GM12878 (cell line): Measurements from ENCODE around the gene RAB44. TPM values are rescaled to one million over a fixed set of nuclear protein-coding genes. Genes with fewer than 3 reads are reported as not detected.
A peak's percentile ranks its signal among the peaks of the same experiment; 100 is the strongest.

ENCODE experiments used
- ATAC-seq: fragments of 200-7000 bp; cut with Tn5 transposase; 3 replicates; pipeline ENCODE4 v1.9.1; 2020; ENCODE audit warnings: mild to moderate bottlenecking, moderate library complexity
- BruUV-seq: library from RNA; stranded (reverse); fragments of 400-500 nt; replicated peaks from 2 replicates; lab custom pipeline; 2021; lab: Mats Ljungman, UMichigan
- CTCF ChIA-PET: fragments of 300-600 bp; sonication (Branson Sonifier 250); formaldehyde crosslinking; extraction: SDS; loops from one replicate; lab custom pipeline; 2021; ENCODE audit warnings: inconsistent platforms; lab: Yijun Ruan, JAX
- POLR2A ChIA-PET: fragments of 350-600 bp; formaldehyde crosslinking; extraction: SDS; loops from one replicate; lab custom pipeline; 2021; ENCODE audit warnings: inconsistent platforms; lab: Charles Lee
- RAD21 ChIA-PET: fragments of 300-600 bp; sonication (Branson Sonifier 250); formaldehyde crosslinking; loops from one replicate; lab custom pipeline; 2023; ENCODE audit warnings: antibody characterized with exemption; ENCODE audit not compliant: unreplicated experiment; lab: Charles Lee
- SMC1A ChIA-PET: fragments of 300-600 bp; sonication (Branson Sonifier 250); formaldehyde crosslinking; loops from one replicate; lab custom pipeline; 2023; ENCODE audit not compliant: unreplicated experiment, uncharacterized antibody; lab: Charles Lee
- DNase-seq: peaks from one replicate; pipeline ENCODE4 v3.0.0-alpha.2; 2011; ENCODE audit warnings: low read depth, low spot score
- FAIRE-seq: peaks from 3 replicates; lab custom pipeline; 2011; peaks lifted over from hg19 to GRCh38; lab: Jason Lieb, UNC
- H2AFZ ChIP-seq: 2 replicates; pipeline ENCODE4 v1.6.0; 2011; ENCODE audit warnings: low read depth, low read length, control low read depth; ENCODE audit not compliant: control insufficient read depth
- H3K27ac ChIP-seq: 2 replicates; pipeline ENCODE4 v1.5.1; 2011; ENCODE audit warnings: control low read depth; ENCODE audit not compliant: control insufficient read depth, insufficient read depth
- H3K27me3 ChIP-seq, 2 experiments: replicated peaks in 1 of 2; 2 replicates each; pipeline versions ENCODE4 v1.6.0 to v1.6.1; 2011; ENCODE audit warnings: low read length in 1 of 2; ENCODE audit not compliant: control insufficient read depth in 2 of 2, insufficient read depth in 2 of 2
- H3K36me3 ChIP-seq, 2 experiments: 2 replicates each; pipeline ENCODE4 v1.5.1; 2011; ENCODE audit warnings: low read length in 1 of 2; ENCODE audit not compliant: control insufficient read depth in 2 of 2, insufficient read depth in 2 of 2
- H3K4me1 ChIP-seq: 2 replicates; pipeline ENCODE4 v1.6.1; 2011; ENCODE audit warnings: mild to moderate bottlenecking, low read length, moderate library complexity, mixed read lengths; ENCODE audit not compliant: control insufficient read depth, insufficient read depth
- H3K4me2 ChIP-seq: 2 replicates; pipeline ENCODE4 v1.6.0; 2011; ENCODE audit warnings: control low read depth; ENCODE audit not compliant: control insufficient read depth, insufficient read depth
- H3K4me3 ChIP-seq: fragments of 200-600 bp; sonication (generic); 2 replicates; pipeline ENCODE4 v1.5.1; 2016
- H3K79me2 ChIP-seq: 2 replicates; pipeline ENCODE4 v1.6.0; 2011; ENCODE audit warnings: low read length; ENCODE audit not compliant: control insufficient read depth, insufficient read depth
- H3K9ac ChIP-seq: 2 replicates; pipeline ENCODE4 v1.8.0; 2011; ENCODE audit warnings: low read length, control low read depth, mixed read lengths; ENCODE audit not compliant: control insufficient read depth, insufficient read depth
- H3K9me3 ChIP-seq: replicated peaks from 3 replicates; pipeline ENCODE4 v1.5.1; 2011; ENCODE audit warnings: mild to moderate bottlenecking, low read length; ENCODE audit not compliant: control insufficient read depth, insufficient read depth
- H4K20me1 ChIP-seq: 2 replicates; pipeline ENCODE4 v1.6.0; 2011; ENCODE audit not compliant: control insufficient read depth, insufficient read depth
- CREB1 ChIP-seq: IDR thresholded peaks from 2 replicates; pipeline ENCODE4 v1.6.1; 2012; ENCODE audit warnings: low read depth, mild to moderate bottlenecking, inconsistent platforms
- CTCF ChIP-seq, 3 experiments: IDR thresholded peaks in 2 of 3; conservative IDR thresholded peaks in 1 of 3; 2 replicates each; pipeline ENCODE4 v1.5.1; 2011; ENCODE audit warnings: low read depth in 3 of 3, low read length in 3 of 3, mild to moderate bottlenecking in 3 of 3, control low read depth in 2 of 3, moderate library complexity in 2 of 3, inconsistent platforms in 1 of 3, mixed read lengths in 1 of 3; ENCODE audit not compliant: control insufficient read depth in 2 of 3, insufficient read depth in 1 of 3; ENCODE audit errors: extremely low read depth in 1 of 3
- EP300 ChIP-seq, 2 experiments: fragments of 150-350 bp in 1 of 2; IDR thresholded peaks; 2 replicates each; pipeline ENCODE4 v1.6.1; 2011 to 2012; ENCODE audit warnings: low read depth in 2 of 2, low read length in 2 of 2, borderline replicate concordance in 1 of 2, improper control_type of control experiment in 1 of 2, inconsistent platforms in 1 of 2; ENCODE audit not compliant: control insufficient read depth in 1 of 2
- NKRF ChIP-seq: fragments of 450-650 bp; conservative IDR thresholded peaks from 2 replicates; pipeline ENCODE4 v1.6.1; 2017; ENCODE audit warnings: mild to moderate bottlenecking, moderate library complexity
- RAD21 ChIP-seq: IDR thresholded peaks from 2 replicates; pipeline ENCODE4 v1.6.1; 2011; ENCODE audit warnings: mild to moderate bottlenecking, low read depth, low read length, moderate library complexity; ENCODE audit not compliant: insufficient read depth
- RELA ChIP-seq: fragments of 450-650 bp; IDR thresholded peaks from 2 replicates; pipeline ENCODE4 v1.8.0; 2014; ENCODE audit warnings: borderline replicate concordance; ENCODE audit not compliant: partially characterized antibody
- SMARCA5 ChIP-seq: fragments of 450-650 bp; IDR thresholded peaks from 2 replicates; pipeline ENCODE4 v1.6.1; 2017; ENCODE audit warnings: mild to moderate bottlenecking
- SREBF2 ChIP-seq: IDR thresholded peaks from 2 replicates; pipeline ENCODE4 v1.6.1; 2012; ENCODE audit warnings: mild to moderate bottlenecking, low read length
- SUPT20H ChIP-seq: IDR thresholded peaks from 2 replicates; pipeline ENCODE4 v1.6.1; 2011; ENCODE audit warnings: low read depth, mild to moderate bottlenecking, low read length, moderate library complexity, borderline replicate concordance; ENCODE audit not compliant: control insufficient read depth
- YY1 ChIP-seq: IDR thresholded peaks from 2 replicates; pipeline ENCODE4 v1.6.1; 2011; ENCODE audit warnings: low read depth, mild to moderate bottlenecking, low read length
- WGBS: methylation state at CpG from one replicate; pipeline ENCODE4 v1.1.6; 2016; ENCODE audit warnings: low lambda C conversion rate; ENCODE audit not compliant: insufficient replicate concordance, insufficient coverage; ENCODE audit errors: missing lambda C conversion rate; 5-methylcytosine and 5-hydroxymethylcytosine counted together
- in situ Hi-C: fragments of 300-500 bp; cut with MboI; formaldehyde crosslinking; loops from 9 replicates; pipeline ENCODE4 v1.14.3; 2018; ENCODE audit warnings: mixed read lengths
- intact Hi-C: fragments of 100-400 bp; cut with micrococcal nuclease; formaldehyde crosslinking; loops from one replicate; pipeline ENCODE4 v1.14.2; 2022; ENCODE audit not compliant: unreplicated experiment
- polyA plus RNA-seq, 11 experiments: library from polyadenylated mRNA; depleted of rRNA in 4 of 11; unstranded in 6 of 11; stranded (reverse) in 5 of 11; fragments of >200 nt; fragmentation: Nextera tagmentation in 4 of 11; fragmentation: Illumina TruSeq in 1 of 11; extraction: Ambion mirVana in 4 of 11; extraction: Trizol in 1 of 11; gene quantifications; 1 replicate in 1 of 11; 2 replicates in 10 of 11; pipeline versions ENCODE4 v1.2.1 to v1.2.3, GENCODE V29; 2011 to 2016; ENCODE audit warnings: inconsistent platforms in 2 of 11, missing spikeins in 2 of 11, low read depth in 1 of 11
- total RNA-seq, 4 experiments: library from RNA; depleted of rRNA in 3 of 4; stranded (reverse); fragments of >200 nt in 3 of 4; fragmentation: Illumina TruSeq in 1 of 4; extraction: Trizol in 1 of 4; gene quantifications; 2 replicates each; pipeline versions ENCODE4 v1.2.1 to v1.2.3, GENCODE V29; 2013 to 2021

The RAB44 gene
- total and polyA plus RNA-seq, 10 of the 15 experiments (the other 5 are each of a cell fraction or from before 2014, with no cell fraction given) = 0.01 to 0.08 (median 0.05) TPM; not detected in 2

GRCh38 chr6:36735110-36736071, 37.8 kb downstream of the RAB44 start:
- in situ Hi-C loops = no loop called here
- 41% methylated on average over 24 of the region's 24 CpGs for WGBS
- no peaks in the 10 kb centered on the region for H4K20me1 ChIP-seq
- no peak overlapping the region for H3K4me2 ChIP-seq
- ATAC-seq (peak; percentile 61), DNase-seq (no peak)
- no peaks in the 10 kb centered on the region for H3K27me3 ChIP-seq
- no peak for TF ChIP-seq YY1
- TF ChIP-seq RAD21 = peak; percentile 39; the same call in 1 of the 2 replicates
- no peak for TF ChIP-seq NKRF
- no peak for TF ChIP-seq SUPT20H
- peak in 1 of 3 experiments; percentile 32; a peak in 1 of 6 replicates for TF ChIP-seq CTCF (IDR thresholded peaks at IDR 0.05 in 2 of 3, conservative IDR thresholded peaks at IDR 0.05 in 1 of 3; ENCODE audit: control insufficient read depth in 2 of 3, extremely low read depth in 1 of 3, insufficient read depth in 1 of 3, low read depth in 3 of 3, low read length in 3 of 3)
- 0 out of 2 replicates have a peak, but pooled peaks have one; percentile 30 for TF ChIP-seq SMARCA5
- no peak for TF ChIP-seq EP300 (IDR thresholded peaks at IDR 0.05; ENCODE audit: borderline replicate concordance in 1 of 2, control insufficient read depth in 1 of 2, low read depth in 2 of 2, low read length in 2 of 2)
- TF ChIP-seq CREB1 = no peak
- no peak for TF ChIP-seq SREBF2
- no peak for TF ChIP-seq RELA
- TF ChIP-seq, all 136 proteins: peak for 3
- no peaks in the 10 kb centered on the region for H3K9me3 ChIP-seq
- H3K79me2 ChIP-seq = no peaks in the 10 kb centered on the region
- FAIRE-seq = peak; percentile 73
- no TSS peak for BruUV-seq
- H3K4me3 ChIP-seq = no peak overlapping the region
- POLR2A ChIA-PET = interaction anchor here (0.6 to 0.9 kb wide), 2 partner anchors 9 to 172 kb away, joined by 3 to 5 read pairs; no protein-coding TSS in a partner anchor
- CTCF ChIA-PET = interaction anchor here (0.6 to 1.1 kb wide), 3 partner anchors 11 to 120 kb away, joined by 3 to 5 read pairs (median 3); no protein-coding TSS in a partner anchor
- H3K36me3 ChIP-seq = no peaks in the 10 kb centered on the region
- no peaks in the 10 kb centered on the region; the same call in 1 of the 2 replicates for H3K4me1 ChIP-seq
- no peak overlapping the region for H3K27ac ChIP-seq
- no peak overlapping the region for H3K9ac ChIP-seq
- H2AFZ ChIP-seq = peak overlapping the region; percentile 67
- RAD21 ChIA-PET = interaction anchor here (1.0 kb wide), 3 partner anchors 16 to 110 kb away, joined by 3 to 5 read pairs (median 3); no protein-coding TSS in a partner anchor
- intact Hi-C loops = no loop called here
- SMC1A ChIA-PET = interaction anchor here (1.0 to 3.6 kb wide), 4 partner anchors 11 to 119 kb away, joined by 3 to 14 read pairs (median 4); no protein-coding TSS in a partner anchor
